ENCODE data around the gene GANC.
A peak's percentile ranks its signal among the peaks of the same experiment; 100 is the strongest.

Gene GANC

GRCh38 chr15:42375941-42376340, 102.9 kb downstream of the GANC start:
- no peak for DNase-seq (ENCODE audit: low read depth)

GRCh38 chr15:42378011-42378410, 105.0 kb downstream of the GANC start:
- no peak for DNase-seq (ENCODE audit: low read depth)

- no peak for DNase-seq (ENCODE audit: low read depth)
These were observed 111.6 kb downstream of the GANC start for GRCh38 chr15:42384597-42384996.

- peak; percentile 10 for DNase-seq (ENCODE audit: low read depth)
These were observed 112.4 kb downstream of the GANC start for GRCh38 chr15:42385206-42385979.

GRCh38 chr15:42385980-42386700, 113.1 kb downstream of the GANC start:
- DNase-seq (ENCODE audit: low read depth) = no peak

GRCh38 chr15:42387603-42388002, 114.6 kb downstream of the GANC start:
- no peak for DNase-seq (ENCODE audit: low read depth)

GRCh38 chr15:42392309-42393024, 119.5 kb downstream of the GANC start:
- no peak for DNase-seq (ENCODE audit: low read depth)

- DNase-seq (ENCODE audit: low read depth) = no peak
These were observed 121.1 kb downstream of the GANC start for GRCh38 chr15:42394106-42394505.

GRCh38 chr15:42395838-42396237, 122.8 kb downstream of the GANC start:
- no peak for DNase-seq (ENCODE audit: low read depth)

GRCh38 chr15:42401544-42402454, 128.8 kb downstream of the GANC start:
- DNase-seq (ENCODE audit: low read depth) = no peak

- no peak for DNase-seq (ENCODE audit: low read depth)
These were observed 129.6 kb downstream of the GANC start for GRCh38 chr15:42402455-42403205.

GRCh38 chr15:42403389-42403788, 130.4 kb downstream of the GANC start:
- no peak for DNase-seq (ENCODE audit: low read depth)

GRCh38 chr15:42404461-42405235, 131.6 kb downstream of the GANC start:
- DNase-seq (ENCODE audit: low read depth) = no peak

- no peak for DNase-seq (ENCODE audit: low read depth)
These were observed 133.0 kb downstream of the GANC start for GRCh38 chr15:42405863-42406482.
